HG03139 (cell line): ENCODE data around the gene ENTPD6.
"Not testable (repeated sequence)": the region's sequence is repeated elsewhere in the genome, so short reads cannot be mapped to it uniquely, and the experiment has no call there.

Source experiments
- ATAC-seq: cut with Tn5 transposase; IDR thresholded peaks from one replicate; pipeline ENCODE4 v1.9.1; 2021; ENCODE audit not compliant: unreplicated experiment

The ENTPD6 gene

DNA sequence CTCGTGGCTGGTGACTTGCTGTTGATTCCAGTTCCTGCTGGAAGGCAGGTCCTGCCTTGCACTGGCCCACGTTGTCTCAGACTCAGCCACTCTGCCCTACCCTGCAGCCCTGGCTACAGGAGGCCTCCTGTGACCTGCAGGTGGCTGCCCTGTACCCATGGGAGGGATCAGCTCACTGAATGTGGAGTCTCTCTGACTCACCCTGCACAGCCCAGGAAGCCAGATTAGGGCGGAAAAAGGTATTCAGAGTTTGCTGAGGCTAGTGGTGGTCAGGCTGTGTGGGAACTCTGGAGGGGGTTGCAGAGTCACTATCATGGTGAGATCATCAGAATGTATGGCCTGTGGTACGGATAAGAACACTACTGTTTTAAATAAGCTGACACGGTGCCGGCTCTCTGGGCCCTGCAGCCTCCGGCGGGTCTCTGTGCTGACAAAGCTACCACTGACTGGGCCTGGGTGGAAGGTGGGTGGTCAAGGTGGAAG is 27.7 kb downstream of the ENTPD6 start:
- ATAC-seq: no peak

DNA sequence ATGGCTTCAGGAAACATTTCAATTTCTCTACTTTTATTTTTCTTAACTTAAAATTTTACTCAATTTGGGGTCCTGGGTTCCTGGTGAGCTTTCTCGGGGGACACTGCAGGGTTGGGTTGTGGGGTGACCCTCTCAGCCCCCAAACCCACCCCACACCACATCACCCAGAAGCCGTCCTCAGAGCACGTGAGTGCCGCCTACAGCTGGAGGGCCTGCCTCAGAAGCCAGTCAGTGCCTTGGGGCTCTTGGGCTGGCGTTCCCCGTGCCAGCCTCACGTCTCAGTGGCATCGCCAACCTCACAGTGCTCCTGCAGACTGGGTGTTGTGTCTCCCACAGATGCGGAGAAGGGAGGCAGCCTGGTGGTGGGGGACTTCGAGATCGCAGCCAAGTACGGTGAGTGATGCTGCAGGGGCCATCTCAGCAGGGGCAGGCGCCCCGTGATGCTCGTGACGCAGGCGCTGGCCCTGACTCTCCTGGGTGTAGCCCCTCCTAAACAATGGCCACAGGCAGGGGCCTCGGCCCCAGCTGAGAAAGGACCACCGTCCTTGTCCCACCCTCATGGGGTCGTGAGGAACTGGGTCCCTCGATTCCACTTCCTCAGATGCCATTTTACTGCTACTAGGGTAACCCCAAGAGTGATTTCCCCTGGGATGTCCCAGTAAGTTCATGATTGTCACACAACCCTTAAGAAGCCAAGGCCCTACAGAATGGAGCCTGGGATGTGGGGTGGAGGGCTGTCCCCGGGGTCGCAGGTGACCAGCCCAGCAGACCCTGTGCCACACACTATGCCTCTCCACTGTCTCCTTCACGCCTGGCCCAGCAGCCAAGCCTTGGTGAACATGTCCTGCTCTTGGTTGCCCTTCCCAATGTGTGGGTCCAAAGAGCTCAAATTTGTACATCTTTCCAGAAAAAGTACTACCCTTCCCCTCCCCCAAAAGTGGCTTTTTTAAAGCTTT is 28.5 kb downstream of the ENTPD6 start:
- ATAC-seq: no peak

DNA sequence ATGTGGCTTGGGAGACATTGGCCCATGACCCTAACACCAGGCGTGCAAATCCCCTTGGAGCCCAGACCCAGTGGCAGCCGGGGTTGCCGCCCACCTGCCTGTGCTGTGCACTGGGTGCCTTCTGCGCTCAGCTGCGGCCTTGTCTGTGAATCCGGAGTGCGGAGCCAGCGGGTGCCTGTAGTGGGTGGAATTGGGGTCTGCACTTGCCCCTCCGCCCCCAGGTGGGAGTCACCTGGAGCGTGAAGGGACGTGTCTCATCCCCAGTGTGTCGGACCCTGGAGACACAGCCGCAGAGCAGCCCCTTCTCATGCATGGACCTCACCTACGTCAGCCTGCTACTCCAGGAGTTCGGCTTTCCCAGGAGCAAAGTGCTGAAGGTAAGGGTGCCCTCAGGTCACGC is 29.4 kb downstream of the ENTPD6 start:
- no peak for ATAC-seq

DNA sequence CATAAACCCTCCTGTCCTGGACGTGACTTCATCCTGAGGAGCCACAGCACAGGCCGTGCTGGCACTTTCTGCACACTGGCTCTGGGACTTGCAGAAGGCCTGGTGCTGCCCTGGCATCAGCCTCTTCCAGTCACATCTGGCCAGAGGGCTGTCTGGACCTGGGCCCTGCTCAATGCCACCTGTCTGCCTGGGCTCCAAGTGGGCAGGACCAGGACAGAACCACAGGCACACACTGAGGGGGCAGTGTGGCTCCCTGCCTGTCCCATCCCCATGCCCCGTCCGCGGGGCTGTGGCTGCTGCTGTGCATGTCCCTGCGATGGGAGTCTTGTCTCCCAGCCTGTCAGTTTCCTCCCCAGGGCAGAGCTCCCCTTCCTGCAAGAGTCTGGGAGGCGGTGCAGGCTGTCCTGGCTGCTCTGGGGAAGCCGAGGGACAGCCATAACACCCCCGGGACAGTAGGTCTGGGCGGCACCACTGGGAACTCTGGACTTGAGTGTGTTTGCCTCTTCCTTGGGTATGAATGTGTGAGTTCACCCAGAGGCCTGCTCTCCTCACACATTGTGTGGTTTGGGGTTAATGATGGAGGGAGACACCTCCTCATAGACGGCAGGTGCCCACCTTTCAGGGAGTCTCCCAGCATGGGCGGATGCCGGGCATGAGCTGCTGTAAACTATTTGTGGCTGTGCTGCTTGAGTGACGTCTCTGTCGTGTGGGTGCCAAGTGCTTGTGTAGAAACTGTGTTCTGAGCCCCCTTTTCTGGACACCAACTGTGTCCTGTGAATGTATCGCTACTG is 30.3 kb downstream of the ENTPD6 start:
- no peak for ATAC-seq

DNA sequence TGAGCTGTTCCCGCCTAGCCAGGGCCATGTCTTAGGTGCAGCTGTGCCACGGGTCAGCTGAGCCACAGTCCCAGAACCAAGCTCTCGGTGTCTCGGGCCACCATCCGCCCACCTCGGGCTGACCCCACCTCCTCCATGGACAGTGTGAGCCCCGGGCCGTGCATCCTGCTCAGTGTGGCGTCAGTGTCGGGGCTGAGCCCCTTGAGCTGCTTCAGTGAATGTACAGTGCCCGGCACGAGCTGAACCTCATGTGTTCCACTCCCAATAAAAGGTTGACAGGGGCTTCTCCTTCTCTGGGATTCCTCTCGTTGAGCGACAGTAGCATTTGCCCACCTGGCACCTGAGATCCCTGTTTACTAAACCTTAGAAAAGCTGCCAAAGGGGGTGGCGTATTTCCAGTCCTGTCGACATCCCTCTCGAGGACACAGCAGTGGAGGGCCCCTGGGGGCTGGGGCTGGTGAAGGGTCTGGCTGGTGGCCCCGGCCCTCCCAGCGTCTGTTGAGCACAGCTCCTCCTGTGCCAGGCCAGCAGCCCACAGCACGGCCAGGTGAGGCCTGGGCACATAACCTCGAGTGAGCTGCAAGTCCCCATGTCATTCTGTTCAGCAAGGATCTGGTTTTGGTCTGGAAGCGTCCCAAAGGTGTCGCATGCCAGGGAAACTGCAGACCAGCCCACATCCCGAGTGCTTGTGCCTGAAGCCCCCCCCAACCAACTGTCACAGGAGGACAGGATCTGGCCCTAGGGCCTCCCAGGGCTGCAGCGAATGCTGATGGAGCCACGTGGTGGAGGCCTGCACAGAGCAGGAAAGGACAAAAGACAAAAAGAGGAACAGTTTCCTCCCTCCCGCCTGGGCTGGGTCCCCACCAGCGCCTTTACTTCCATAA is 31.2 kb downstream of the ENTPD6 start:
- ATAC-seq: no peak

DNA sequence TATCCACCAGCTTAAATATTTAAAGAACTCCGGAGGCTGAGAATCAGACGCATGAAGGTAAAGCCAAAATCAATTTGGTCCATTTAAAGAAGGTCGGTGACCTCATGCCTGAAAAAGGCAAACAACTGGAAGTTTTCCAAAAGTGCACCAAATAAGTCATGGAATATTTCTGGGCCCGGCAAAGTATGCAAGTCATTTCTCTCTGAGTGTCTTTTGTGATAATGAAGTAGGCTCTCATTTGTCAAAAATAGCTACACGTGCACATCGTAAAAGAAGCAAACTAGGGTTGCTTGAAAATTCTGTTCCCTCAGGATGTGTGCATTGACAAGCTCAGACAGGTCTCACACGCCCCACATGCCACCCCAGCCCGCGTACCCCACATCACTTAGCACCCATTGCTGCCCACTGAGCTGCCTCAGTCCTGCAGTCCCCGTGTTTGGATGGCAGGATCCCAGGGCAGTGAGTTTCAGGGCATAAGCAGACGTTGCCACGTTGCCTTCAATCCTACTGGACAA is 31.9 kb downstream of the ENTPD6 start:
- ATAC-seq: no peak

DNA sequence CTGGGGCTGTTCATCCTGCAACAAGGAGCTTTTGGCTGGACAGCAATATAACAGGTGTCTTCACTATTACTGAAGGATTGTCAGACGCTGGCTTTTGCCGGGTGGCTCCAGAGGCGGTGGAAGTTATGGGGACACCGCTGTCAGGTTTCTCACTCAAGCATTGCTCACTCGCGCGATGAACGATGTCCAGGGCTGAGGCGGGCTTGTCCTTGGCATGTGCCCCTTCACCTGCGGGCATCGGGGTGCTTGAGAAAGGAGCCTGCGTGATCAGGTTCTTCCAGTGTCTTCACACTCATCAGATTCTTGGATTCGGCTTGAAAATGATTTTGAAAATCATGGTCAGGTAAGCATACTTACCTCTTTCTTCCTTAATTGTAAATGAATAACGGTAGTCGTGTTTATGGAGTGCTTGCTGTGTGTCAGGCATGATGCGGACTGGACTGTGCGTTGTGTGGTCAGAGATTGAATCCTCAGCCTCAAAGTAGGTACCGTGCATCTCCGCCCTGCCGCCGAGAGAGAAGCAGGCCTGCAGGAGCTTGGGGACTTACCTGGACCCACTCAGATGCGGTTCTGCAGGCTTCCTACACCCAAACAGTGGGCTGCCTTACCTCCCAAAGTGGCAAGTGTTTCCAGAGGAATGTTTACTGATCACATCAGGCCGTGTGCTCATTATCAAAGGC is 34.1 kb downstream of the ENTPD6 start:
- ATAC-seq: no peak

DNA sequence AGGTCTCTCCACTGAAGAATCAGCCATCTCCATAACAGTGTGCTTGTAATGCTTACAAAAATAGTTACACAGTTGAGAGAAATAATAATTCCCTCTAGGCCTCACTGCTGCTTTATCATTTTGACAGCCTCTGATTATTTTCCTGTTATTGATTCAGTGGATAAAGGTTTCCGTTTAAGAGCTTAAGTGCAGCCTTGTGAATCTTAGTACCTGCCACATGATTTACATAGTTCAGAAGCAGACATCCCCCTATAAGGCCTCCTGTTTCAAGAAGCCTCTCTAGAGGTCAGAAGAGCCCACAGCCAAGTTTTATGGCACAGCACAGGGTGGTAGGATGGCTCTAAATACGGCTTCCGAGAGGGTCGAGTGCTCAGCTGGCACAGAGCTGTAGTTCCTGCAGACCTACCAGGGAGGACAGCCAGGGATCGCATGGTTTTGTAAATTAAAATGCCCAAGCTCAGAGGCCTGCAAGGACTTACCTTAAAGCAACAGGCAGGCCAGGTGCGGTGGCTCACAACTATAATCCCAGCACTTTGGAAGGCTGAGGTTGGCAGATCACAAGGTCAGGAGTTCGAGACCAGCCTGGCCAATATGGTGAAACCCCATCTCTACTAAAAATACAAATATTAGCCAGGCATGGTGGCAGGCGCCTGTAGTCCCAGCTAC is 34.8 kb downstream of the ENTPD6 start:
- ATAC-seq: peak; percentile 83

DNA sequence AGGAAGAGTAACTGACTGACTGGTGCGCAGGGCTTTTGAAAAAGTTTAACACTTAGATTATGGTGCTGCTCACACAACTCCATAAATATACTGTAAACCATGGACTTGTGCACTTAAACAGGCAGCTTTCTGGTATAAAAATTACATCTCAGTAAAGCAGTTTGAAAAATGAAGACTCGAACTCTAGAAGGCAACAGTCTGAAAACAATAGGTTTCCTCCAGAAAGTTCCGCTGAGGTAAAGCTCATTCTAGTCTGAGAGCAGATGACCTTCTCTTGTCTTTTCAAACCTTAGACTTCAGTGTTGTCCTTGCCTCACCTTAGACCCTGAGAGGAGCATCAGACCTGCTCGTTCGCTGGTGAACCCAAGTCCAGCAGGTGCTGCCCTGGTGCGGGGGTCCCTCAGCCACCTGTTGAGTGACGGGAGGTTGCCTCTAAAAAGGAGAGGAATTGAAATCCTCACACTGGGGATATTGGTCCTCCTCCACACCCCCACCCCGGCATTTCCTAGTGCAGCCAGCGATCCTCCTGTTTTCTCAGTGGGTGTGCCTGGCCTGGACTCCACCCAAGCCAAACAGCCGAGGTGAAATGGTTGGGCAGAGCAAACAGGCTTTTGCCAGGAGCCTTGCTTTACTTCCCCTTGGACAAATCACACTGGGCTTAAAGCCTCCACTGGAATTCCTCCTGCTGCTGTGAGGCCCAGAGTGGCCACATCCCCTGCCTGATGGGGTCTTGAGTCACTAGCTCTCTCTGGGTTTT is 37.7 kb downstream of the ENTPD6 start:
- ATAC-seq: no peak

DNA sequence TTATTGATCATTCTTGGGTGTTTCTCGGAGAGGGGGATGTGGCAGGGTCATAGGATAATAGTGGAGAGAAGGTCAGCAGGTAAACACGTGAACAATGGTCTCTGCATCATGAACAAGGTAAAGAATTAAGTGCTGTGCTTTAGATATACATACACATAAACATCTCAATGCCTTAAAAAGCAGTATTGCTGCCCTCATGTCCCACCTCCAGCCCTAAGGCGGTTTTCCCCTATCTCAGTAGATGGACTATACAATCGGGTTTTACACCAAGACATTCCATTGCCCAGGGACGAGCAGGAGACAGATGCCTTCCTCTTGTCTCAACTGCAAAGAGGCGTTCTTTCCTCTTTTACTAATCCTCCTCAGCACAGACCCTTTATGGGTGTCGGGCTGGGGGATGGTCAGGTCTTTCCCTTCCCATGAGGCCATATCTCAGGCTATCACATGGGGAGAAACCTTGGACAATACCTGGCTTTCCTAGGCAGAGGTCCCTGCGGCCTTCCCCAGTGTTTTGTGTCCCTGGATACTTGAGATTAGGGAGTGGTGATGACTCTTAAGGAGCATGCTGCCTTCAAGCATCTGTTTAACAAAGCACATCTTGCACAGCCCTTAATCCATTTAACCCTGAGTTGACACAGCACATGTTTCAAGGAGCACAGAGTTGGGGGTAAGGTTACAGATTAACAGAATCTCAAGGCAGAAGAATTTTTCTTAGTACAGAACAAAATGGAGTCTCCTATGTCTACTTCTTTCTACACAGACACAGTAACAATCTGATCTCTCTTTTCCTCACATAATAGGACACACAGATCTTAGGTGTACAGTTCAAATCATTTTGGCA is 38.7 kb downstream of the ENTPD6 start:
- not testable (repeated sequence) for ATAC-seq

DNA sequence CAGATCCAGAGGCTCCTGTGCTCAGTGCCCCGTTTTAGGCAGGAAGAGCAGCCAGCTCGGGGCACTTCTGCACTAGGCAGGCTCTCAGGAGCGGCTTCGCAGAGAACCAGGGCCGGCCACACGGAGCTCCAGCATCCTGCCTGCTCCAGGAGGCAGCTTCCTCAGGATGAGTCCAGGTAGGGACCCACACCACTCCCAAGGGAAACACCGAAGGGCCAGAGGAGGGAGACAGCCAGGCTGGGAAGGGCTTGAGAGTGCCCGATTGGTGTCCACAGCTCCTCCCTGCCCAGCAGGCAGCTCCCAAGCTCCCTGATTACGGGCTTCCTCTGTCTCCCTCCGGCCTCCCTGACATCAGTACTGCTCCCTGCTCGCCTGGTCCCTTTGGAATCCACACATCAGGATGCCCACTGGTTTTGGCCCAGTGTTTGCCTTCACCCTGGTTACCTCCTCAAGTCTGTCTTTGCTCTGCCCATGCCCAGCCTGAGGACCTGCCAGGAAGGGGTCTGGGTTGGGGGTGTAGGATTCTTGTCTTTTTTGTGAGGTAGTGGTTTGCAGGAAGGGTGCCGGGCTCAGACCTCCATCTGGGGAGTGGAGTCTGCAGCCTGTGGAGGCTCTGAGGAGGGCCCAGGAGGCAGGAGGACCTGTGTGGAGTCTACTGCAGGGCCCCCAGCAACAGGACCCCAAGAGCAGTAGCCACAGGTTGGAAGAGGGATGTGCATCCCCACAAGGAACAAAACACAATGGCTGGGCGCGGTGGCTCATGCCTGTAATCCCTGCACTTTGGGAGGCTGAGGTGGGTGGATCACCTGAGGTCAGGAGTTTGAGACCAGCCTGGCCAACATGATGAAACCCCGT is 41.2 kb downstream of the ENTPD6 start:
- no peak for ATAC-seq

DNA sequence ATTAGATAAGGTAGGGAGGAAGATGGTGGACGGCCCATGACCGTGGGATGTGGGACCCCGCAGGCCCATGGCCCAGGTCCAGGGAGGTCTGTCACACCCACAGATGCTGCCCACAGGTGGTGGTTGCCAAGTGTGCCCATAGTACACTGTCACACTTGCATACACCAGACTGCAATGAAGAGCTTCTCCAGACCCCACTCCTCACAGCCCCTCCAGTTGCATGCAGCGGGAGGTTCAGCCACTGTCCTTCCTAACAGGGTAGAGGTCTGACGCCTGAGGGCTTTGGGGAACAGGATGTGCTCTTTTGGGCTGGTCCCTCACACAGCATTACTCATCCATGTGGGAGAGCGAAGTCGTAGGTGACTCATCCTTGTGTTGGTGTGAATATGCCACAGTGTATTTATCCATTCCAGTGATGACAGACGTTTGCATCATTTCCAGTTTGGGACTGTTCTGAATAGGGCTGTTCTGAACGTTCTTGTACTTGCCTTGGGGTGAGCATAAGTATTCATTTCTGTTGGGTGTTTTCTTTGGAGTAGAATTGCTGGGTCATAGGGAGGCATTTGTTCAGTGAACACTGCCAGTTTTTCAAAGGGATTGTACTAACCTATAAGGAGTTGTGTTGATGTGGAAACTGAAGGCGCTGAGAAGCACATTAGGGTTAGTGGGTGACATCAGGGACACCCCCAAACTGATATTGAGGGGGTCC is 42.3 kb downstream of the ENTPD6 start:
- ATAC-seq: no peak

DNA sequence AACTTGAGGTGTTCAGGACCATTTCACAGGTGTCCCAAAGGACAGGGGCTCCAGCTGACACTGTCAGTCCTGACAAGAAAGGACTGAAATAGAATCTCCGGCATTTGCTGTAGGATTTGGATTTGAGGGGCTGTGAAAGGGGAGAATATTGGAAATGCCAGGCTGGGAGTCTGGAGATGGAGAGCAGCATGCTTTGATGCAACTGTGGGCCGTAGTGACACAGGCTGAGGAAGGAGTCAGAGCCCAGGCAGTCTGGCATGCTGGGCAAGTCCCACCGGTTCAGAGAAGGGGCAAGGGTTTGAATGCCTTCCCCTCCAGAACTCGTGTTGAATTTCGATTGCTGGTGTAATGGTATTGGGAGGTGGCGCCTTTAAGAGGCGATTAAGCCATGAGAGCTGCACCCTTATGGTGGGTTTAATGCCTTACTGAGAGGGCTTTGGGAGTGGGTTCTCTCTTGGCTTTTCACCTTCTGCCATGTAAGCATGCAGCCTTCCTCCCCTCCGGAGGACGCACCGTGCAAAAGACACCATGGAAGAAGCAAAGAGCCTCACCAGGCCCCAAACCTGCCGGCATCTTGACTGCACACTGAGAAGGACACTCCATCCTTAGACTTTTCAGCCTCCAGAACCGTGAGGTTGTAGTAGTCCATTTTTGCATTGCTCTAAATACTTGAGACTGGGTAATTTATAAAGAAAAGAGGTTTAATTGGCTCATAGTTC is 43.0 kb downstream of the ENTPD6 start:
- ATAC-seq: no peak

DNA sequence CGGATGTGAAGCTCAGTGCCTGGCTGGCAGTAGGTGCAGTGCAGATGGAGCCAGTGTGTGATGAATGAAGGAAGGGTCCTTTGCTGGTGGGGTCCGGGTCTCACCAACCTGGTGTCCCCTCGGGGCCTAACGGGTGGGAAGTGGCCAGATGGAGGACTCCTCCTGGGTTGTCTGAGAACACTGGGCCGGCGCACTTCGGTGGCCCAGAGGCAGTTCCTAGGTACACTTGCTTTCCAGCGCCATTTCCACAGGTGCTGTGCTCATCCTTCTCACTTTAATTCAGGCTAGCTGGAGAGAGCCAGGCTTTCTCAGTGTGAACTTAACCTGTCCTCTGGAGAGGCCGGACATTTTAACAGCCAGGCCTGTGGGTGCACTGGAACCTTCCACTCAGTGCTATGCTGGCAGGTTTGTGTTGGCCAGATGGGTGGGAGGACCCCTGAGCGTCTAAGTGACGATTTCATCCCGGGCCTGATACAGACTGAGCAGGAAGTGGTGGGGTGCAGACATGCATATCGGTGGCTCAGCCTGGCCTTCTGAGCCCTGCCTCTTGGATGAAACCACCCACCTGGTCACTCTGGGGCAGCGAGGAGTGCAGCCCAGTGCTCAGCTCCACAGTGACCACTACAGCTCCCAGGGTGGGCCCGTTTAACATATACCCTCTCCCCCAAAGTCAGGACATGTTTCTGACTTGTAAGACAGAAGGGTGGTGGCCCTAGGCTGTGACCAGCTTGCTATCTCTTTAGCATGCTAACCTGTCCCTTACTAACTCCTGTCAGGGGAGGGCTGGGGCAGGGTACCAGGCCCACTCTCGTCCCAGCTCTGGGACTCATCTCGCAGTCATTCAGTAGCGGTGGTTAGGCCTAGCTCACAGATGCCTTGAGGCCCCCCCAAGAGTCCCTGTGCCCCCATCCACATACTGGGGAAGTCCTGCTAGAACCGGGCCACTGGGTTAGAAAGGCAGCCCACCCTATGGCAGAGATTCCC is 44.2 kb downstream of the ENTPD6 start:
- no peak for ATAC-seq
